Embryonic facial prominence (tissue), 1 donor: ENCODE data around the gene S100A7.
"Not testable (repeated sequence)": the region's sequence is repeated elsewhere in the genome, so short reads cannot be mapped to it uniquely, and the experiment has no call there.

Source experiments
- DNase-seq: peaks from one replicate; pipeline ENCODE4 v3.0.0-alpha.2; 2016; ENCODE audit errors: extremely low spot score

The S100A7 gene

GRCh38 chr1:153476491-153477093, 16.1 kb upstream of the S100A7 start:
- DNase-seq: no peak

DNA sequence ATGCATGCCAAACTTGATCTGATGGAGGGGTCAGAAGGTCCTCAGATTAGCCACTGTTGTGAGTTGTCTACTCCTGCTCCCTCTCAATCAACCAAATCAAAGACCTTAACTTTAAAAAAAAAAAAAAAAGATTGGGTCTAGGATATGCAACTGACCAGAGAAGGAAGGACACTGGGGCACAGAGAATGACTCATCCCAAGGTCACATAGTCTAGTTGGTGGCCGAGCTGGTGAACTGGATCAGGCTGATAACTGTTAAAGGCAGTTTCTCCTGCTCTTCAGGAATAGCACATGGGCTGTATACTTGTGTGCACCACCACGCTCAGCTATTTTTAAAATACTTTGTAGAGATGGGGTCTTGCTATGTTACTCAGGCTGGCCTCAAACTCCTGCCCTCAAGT, 14.8 kb upstream of the S100A7 start:
- no peak for DNase-seq

- DNase-seq: no peak
Observed at GRCh38 chr1:153474347-153474746, 13.9 kb upstream of the S100A7 start.

- DNase-seq: no peak
Observed at GRCh38 chr1:153470707-153471106, 10.3 kb upstream of the S100A7 start.

DNA sequence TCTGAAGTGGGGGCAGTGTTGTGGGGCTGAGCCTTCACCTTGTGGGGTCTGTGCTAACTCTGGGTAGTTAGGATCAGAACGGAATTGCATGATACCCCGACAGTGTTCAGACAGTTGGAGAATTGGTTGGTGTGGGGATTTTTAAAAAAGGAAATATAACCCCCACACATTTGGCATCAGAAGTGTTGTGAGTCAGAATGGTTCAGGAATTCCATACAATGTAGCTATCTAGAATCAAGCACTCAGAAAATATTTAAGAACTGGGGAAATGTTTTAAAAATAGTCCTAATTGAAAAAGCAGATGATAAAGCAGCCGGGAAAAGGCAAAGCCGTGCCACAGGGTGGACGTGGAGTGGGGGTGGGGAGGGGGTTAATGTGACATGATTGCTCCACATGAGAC, 6.5 kb upstream of the S100A7 start:
- no peak for DNase-seq

GRCh38 chr1:153465811-153466636, 5.6 kb upstream of the S100A7 start:
- DNase-seq: no peak

- not testable (repeated sequence) for DNase-seq
Observed at GRCh38 chr1:153462741-153463140, 2.3 kb upstream of the S100A7 start.

GRCh38 chr1:153459655-153460054, 796 bp downstream of the S100A7 start:
- no peak for DNase-seq

- no peak for DNase-seq
Observed at GRCh38 chr1:153456396-153456795, 4.1 kb downstream of the S100A7 start.

GRCh38 chr1:153448851-153449250, 11.6 kb downstream of the S100A7 start:
- DNase-seq: not testable (repeated sequence)

DNA sequence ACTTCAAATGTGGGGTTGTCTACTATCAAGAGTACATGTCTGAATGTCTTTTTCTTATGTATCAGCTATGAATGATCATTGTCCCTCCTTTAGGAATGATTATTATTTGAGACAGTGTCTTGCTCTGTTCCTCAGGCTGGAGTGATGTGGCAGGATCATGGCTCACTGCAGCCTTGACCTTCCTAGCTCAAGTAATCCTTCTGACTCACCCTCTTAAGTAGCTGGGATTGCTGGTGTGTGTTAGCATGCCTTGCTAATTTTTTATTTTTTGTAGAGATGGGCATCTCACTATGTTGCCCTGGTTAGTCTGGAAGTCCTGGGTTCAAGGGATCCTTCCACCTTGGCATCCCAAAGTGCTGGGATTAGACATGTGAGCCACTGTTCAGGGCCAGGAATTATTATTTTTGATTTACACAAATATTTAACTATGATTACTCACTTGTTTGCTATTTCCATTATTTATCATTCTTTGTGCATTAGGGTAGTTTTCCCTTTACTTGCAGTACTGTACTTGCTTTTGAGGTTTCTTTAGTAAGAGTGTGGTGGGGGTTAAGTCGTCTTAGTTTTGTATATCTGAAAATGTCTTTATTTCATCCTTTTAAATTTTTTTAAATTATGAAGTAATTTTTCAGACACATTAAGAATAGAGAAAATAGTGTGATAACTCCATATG, 12.8 kb downstream of the S100A7 start:
- no peak for DNase-seq

GRCh38 chr1:153444078-153444477, 16.4 kb downstream of the S100A7 start:
- DNase-seq: no peak

DNA sequence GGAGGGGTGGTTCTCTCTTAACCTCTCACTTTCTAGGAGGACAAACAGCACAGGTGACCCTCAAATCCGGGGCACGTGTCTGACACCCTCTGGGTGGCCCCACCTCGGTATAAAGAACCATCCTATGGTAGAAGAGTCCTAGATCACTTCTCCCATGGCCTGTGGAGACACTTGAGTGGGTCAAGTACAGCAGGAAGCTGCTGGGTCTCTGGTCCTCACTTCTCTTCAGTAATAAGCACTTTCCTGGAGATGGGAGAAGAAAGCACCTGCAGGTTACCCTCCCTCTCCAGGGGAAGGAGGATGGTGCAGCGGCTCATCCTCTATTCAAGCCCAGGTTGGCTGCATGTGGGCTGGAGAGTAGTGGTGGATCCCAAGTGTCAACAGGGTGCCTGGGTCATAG, 17.0 kb downstream of the S100A7 start:
- DNase-seq: no peak

DNA sequence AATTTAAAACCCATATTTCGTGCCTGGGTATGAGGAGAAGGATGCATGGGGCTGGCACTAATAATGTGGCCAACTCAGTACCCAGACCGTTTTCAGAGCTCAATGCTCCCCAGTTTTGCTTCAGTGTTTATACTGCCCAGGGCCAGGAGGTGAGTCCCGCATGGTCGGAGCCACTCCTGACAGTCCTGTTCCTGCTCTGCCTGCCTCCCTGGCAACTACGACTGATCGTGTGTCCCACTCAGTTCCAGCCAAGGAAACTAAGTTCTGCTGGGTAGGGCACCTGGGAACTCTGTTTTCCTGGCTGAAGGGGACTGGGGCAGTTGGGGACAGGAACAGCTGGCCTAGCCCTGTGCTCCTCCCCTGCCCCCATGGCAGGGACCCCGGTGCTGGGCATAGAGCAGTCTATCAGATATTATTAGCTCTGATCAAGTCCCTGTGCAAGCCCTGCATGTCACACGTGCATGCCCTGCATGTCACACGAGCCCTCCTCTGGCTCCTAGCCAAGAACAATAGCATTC, 19.2 kb downstream of the S100A7 start:
- DNase-seq: no peak

- no peak for DNase-seq
Observed at GRCh38 chr1:153439273-153439672, 21.2 kb downstream of the S100A7 start.

- no peak for DNase-seq
Observed at GRCh38 chr1:153438599-153438998, 21.9 kb downstream of the S100A7 start.

DNA sequence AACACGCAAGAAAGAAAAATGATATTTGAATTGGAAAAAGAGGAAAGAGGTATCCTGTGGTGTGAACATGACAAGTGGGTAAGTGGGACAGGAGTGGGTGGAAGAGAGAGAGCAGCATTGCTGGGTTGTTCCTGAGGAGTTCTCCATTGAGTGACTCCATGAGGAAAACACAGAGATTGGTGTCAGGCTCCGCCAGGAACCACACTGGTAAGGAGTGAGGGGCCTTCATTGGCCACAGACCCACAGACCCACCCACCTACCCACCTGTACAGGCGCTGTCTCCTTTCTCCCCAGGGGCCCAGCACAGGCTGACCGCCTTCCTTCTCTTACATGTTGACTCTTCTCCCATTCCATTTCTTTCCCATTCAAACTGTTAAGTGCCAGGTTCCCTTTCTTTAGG, 23.2 kb downstream of the S100A7 start:
- DNase-seq: no peak

- DNase-seq: no peak
Observed at GRCh38 chr1:153434746-153435455, 25.6 kb downstream of the S100A7 start.

DNA sequence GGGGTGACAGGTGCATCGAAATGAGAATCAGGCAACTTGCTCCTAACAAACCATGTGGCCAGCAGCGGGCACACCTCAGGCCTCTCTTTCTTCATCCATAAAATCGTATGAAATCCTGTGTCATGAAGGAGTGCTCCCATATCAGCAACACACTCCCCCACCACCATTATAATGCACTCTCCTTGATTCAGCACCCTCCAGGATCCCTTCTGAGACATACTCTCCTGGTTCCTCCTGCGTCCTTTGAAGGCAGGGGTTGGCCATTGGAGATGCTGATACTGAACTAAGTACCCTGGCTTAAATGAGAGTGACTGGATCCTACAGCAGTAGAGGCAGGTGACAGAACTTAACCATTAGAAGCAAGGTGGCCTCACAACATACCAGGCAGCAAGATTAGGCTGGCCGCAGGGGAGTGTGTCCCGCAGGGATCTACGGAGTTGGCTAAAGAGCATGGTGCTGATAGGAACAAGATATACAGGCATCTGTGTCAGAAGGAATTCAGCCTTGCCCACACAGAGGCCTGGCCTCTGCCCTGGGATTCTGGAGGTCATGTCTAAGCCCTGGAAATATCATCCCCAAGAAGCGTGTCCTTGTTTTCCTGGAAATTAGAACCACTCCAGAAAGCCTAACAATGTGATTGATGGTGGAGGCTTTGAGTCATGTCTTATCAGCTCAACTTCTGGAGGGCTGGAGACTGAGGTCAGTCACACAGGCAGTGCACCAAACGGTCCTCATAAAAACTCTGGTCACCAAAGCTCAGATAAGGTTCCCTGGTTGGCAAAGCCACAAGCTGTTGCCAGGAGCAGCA, 27.4 kb downstream of the S100A7 start:
- DNase-seq: no peak

GRCh38 chr1:153431928-153432327, 28.5 kb downstream of the S100A7 start:
- DNase-seq: no peak

DNA sequence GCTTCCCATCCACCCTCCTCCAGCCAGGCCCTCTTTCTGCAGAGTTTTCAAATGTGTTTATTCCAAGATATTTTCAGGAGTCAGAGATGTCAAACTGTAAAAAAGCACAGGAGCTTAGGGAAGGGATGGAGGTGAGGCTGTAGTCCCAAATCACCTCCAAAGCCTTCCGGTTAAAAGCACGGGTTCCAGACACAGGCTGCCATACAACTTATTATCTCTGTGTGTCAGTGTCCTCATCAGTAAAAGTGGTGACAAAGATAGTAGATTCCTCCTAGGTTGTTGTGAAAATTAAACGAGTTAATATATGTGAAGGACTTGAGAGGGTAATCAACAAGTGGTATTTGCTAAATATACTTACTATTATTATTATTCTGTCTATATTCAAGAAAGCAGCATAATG, 29.0 kb downstream of the S100A7 start:
- DNase-seq: no peak
